ENCODE results near the gene IVNS1ABP. TPM values are rescaled to one million over a fixed set of nuclear protein-coding genes. Genes with fewer than 3 reads are reported as not detected.

The IVNS1ABP gene
- total and polyA plus RNA-seq, 9 of the 15 experiments (the other 6 are each of a cell fraction or from before 2014, with no cell fraction given), result 30.6 to 126 (median 77.7) TPM

- TF ChIP-seq, protein P1, sequence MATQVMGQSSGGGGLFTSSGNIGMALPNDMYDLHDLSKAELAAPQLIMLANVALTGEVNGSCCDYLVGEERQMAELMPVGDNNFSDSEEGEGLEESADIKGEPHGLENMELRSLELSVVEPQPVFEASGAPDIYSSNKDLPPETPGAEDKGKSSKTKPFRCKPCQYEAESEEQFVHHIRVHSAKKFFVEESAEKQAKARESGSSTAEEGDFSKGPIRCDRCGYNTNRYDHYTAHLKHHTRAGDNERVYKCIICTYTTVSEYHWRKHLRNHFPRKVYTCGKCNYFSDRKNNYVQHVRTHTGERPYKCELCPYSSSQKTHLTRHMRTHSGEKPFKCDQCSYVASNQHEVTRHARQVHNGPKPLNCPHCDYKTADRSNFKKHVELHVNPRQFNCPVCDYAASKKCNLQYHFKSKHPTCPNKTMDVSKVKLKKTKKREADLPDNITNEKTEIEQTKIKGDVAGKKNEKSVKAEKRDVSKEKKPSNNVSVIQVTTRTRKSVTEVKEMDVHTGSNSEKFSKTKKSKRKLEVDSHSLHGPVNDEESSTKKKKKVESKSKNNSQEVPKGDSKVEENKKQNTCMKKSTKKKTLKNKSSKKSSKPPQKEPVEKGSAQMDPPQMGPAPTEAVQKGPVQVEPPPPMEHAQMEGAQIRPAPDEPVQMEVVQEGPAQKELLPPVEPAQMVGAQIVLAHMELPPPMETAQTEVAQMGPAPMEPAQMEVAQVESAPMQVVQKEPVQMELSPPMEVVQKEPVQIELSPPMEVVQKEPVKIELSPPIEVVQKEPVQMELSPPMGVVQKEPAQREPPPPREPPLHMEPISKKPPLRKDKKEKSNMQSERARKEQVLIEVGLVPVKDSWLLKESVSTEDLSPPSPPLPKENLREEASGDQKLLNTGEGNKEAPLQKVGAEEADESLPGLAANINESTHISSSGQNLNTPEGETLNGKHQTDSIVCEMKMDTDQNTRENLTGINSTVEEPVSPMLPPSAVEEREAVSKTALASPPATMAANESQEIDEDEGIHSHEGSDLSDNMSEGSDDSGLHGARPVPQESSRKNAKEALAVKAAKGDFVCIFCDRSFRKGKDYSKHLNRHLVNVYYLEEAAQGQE (IDR thresholded peaks at IDR 0.05; ENCODE audit: borderline replicate concordance), result no peak
- TF ChIP-seq, protein P1 (CRISPR knock-in tag; IDR thresholded peaks at IDR 0.05; ENCODE audit: low read depth), result no peak
- no peak for TF ChIP-seq GMEB1 (CRISPR knock-in tag; IDR thresholded peaks at IDR 0.05)
- TF ChIP-seq CREB1 (IDR thresholded peaks at IDR 0.05), result 0 out of 2 replicates have a peak, but pooled peaks have one; percentile 10
- TF ChIP-seq CREB1 (CRISPR knock-in tag; IDR thresholded peaks at IDR 0.05), result no peak
- TF ChIP-seq ZNF253 (CRISPR knock-in tag; conservative IDR thresholded peaks at IDR 0.05), result no peak
- TF ChIP-seq, protein P2, sequence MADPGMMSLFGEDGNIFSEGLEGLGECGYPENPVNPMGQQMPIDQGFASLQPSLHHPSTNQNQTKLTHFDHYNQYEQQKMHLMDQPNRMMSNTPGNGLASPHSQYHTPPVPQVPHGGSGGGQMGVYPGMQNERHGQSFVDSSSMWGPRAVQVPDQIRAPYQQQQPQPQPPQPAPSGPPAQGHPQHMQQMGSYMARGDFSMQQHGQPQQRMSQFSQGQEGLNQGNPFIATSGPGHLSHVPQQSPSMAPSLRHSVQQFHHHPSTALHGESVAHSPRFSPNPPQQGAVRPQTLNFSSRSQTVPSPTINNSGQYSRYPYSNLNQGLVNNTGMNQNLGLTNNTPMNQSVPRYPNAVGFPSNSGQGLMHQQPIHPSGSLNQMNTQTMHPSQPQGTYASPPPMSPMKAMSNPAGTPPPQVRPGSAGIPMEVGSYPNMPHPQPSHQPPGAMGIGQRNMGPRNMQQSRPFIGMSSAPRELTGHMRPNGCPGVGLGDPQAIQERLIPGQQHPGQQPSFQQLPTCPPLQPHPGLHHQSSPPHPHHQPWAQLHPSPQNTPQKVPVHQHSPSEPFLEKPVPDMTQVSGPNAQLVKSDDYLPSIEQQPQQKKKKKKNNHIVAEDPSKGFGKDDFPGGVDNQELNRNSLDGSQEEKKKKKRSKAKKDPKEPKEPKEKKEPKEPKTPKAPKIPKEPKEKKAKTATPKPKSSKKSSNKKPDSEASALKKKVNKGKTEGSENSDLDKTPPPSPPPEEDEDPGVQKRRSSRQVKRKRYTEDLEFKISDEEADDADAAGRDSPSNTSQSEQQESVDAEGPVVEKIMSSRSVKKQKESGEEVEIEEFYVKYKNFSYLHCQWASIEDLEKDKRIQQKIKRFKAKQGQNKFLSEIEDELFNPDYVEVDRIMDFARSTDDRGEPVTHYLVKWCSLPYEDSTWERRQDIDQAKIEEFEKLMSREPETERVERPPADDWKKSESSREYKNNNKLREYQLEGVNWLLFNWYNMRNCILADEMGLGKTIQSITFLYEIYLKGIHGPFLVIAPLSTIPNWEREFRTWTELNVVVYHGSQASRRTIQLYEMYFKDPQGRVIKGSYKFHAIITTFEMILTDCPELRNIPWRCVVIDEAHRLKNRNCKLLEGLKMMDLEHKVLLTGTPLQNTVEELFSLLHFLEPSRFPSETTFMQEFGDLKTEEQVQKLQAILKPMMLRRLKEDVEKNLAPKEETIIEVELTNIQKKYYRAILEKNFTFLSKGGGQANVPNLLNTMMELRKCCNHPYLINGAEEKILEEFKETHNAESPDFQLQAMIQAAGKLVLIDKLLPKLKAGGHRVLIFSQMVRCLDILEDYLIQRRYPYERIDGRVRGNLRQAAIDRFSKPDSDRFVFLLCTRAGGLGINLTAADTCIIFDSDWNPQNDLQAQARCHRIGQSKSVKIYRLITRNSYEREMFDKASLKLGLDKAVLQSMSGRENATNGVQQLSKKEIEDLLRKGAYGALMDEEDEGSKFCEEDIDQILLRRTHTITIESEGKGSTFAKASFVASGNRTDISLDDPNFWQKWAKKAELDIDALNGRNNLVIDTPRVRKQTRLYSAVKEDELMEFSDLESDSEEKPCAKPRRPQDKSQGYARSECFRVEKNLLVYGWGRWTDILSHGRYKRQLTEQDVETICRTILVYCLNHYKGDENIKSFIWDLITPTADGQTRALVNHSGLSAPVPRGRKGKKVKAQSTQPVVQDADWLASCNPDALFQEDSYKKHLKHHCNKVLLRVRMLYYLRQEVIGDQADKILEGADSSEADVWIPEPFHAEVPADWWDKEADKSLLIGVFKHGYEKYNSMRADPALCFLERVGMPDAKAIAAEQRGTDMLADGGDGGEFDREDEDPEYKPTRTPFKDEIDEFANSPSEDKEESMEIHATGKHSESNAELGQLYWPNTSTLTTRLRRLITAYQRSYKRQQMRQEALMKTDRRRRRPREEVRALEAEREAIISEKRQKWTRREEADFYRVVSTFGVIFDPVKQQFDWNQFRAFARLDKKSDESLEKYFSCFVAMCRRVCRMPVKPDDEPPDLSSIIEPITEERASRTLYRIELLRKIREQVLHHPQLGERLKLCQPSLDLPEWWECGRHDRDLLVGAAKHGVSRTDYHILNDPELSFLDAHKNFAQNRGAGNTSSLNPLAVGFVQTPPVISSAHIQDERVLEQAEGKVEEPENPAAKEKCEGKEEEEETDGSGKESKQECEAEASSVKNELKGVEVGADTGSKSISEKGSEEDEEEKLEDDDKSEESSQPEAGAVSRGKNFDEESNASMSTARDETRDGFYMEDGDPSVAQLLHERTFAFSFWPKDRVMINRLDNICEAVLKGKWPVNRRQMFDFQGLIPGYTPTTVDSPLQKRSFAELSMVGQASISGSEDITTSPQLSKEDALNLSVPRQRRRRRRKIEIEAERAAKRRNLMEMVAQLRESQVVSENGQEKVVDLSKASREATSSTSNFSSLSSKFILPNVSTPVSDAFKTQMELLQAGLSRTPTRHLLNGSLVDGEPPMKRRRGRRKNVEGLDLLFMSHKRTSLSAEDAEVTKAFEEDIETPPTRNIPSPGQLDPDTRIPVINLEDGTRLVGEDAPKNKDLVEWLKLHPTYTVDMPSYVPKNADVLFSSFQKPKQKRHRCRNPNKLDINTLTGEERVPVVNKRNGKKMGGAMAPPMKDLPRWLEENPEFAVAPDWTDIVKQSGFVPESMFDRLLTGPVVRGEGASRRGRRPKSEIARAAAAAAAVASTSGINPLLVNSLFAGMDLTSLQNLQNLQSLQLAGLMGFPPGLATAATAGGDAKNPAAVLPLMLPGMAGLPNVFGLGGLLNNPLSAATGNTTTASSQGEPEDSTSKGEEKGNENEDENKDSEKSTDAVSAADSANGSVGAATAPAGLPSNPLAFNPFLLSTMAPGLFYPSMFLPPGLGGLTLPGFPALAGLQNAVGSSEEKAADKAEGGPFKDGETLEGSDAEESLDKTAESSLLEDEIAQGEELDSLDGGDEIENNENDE (IDR thresholded peaks at IDR 0.05; ENCODE audit: low read depth, low read length), result no peak
Observed at GRCh38 chr1:185317886-185318310, 855 bp upstream of the IVNS1ABP start (continued).
